ENCODE measurements around the gene BCAR3.

The BCAR3 gene

DNA sequence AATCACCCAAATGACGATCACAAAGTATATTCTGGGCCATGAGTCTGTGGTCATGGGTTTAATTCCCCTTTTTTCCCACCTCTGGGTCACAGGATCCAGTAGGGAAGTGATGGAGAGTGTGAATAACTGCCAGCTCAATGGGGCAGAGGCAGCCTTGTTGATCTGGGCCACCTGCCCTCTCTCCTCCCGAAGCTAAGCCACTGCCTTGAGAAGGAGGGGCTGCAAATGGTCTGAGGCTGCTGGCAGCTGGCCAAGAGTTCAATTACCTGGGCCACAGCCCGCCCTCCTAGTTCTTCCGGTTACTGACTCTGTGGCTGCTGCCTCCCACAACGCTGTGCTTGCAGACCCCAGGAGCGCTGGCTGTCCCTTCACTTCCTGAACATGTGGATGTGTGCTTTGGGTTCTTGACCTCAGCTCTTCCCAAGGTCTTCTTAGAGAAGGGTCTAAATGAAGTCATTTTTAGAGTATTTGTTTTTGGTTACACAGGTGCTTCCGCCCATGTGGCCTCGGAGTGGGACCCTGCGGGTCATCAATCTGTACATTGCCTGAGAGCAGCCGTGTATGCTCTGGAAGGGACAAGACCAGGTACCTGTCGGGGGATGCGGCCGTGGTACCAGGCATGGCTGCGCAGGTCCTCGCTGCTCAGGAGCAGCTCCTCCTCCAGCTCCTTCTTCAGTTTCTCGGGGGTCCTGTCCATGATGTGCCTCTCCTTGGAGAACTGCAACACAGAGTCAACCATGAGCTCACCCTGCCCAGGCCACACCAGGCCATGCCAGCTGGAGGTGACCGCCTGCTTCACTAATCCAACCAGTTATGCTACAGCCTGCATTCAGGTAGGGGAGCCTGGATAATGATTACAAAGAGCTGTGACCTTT, 89.7 kb downstream of the BCAR3 start (continued):
- TF ChIP-seq, protein P1, sequence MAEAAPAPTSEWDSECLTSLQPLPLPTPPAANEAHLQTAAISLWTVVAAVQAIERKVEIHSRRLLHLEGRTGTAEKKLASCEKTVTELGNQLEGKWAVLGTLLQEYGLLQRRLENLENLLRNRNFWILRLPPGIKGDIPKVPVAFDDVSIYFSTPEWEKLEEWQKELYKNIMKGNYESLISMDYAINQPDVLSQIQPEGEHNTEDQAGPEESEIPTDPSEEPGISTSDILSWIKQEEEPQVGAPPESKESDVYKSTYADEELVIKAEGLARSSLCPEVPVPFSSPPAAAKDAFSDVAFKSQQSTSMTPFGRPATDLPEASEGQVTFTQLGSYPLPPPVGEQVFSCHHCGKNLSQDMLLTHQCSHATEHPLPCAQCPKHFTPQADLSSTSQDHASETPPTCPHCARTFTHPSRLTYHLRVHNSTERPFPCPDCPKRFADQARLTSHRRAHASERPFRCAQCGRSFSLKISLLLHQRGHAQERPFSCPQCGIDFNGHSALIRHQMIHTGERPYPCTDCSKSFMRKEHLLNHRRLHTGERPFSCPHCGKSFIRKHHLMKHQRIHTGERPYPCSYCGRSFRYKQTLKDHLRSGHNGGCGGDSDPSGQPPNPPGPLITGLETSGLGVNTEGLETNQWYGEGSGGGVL (tag by site-specific recombination; IDR thresholded peaks at IDR 0.05) = no peak
- TF ChIP-seq KLF10 (tag by site-specific recombination; IDR thresholded peaks at IDR 0.05) (peak; percentile 33; the same call in 1 of the 2 replicates), PRDM1 (tag by site-specific recombination; IDR thresholded peaks at IDR 0.05) (no peak), ZNF473 (tag by site-specific recombination; IDR thresholded peaks at IDR 0.05) (no peak), ZNF660 (tag by site-specific recombination; IDR thresholded peaks at IDR 0.05) (peak; percentile 89), ZNF146 (tag by site-specific recombination; IDR thresholded peaks at IDR 0.05) (no peak), BCL11A (tag by site-specific recombination; IDR thresholded peaks at IDR 0.05; ENCODE audit: low read depth) (no peak), ZNF184 (tag by site-specific recombination; IDR thresholded peaks at IDR 0.05) (peak; percentile 53; the same call in 1 of the 2 replicates), ZNF48 (tag by site-specific recombination; IDR thresholded peaks at IDR 0.05) (no peak), ZNF426 (tag by site-specific recombination; IDR thresholded peaks at IDR 0.05) (no peak), ZNF133 (tag by site-specific recombination; IDR thresholded peaks at IDR 0.05) (no peak), ZNF544 (tag by site-specific recombination; IDR thresholded peaks at IDR 0.05) (peak; percentile 88), ZNF350 (tag by site-specific recombination; IDR thresholded peaks at IDR 0.05) (peak; percentile 18; the same call in 1 of the 2 replicates), ZNF366 (tag by site-specific recombination; conservative IDR thresholded peaks at IDR 0.05) (peak; percentile 41; the same call in 1 of the 2 replicates)
- TF ChIP-seq, protein P2, sequence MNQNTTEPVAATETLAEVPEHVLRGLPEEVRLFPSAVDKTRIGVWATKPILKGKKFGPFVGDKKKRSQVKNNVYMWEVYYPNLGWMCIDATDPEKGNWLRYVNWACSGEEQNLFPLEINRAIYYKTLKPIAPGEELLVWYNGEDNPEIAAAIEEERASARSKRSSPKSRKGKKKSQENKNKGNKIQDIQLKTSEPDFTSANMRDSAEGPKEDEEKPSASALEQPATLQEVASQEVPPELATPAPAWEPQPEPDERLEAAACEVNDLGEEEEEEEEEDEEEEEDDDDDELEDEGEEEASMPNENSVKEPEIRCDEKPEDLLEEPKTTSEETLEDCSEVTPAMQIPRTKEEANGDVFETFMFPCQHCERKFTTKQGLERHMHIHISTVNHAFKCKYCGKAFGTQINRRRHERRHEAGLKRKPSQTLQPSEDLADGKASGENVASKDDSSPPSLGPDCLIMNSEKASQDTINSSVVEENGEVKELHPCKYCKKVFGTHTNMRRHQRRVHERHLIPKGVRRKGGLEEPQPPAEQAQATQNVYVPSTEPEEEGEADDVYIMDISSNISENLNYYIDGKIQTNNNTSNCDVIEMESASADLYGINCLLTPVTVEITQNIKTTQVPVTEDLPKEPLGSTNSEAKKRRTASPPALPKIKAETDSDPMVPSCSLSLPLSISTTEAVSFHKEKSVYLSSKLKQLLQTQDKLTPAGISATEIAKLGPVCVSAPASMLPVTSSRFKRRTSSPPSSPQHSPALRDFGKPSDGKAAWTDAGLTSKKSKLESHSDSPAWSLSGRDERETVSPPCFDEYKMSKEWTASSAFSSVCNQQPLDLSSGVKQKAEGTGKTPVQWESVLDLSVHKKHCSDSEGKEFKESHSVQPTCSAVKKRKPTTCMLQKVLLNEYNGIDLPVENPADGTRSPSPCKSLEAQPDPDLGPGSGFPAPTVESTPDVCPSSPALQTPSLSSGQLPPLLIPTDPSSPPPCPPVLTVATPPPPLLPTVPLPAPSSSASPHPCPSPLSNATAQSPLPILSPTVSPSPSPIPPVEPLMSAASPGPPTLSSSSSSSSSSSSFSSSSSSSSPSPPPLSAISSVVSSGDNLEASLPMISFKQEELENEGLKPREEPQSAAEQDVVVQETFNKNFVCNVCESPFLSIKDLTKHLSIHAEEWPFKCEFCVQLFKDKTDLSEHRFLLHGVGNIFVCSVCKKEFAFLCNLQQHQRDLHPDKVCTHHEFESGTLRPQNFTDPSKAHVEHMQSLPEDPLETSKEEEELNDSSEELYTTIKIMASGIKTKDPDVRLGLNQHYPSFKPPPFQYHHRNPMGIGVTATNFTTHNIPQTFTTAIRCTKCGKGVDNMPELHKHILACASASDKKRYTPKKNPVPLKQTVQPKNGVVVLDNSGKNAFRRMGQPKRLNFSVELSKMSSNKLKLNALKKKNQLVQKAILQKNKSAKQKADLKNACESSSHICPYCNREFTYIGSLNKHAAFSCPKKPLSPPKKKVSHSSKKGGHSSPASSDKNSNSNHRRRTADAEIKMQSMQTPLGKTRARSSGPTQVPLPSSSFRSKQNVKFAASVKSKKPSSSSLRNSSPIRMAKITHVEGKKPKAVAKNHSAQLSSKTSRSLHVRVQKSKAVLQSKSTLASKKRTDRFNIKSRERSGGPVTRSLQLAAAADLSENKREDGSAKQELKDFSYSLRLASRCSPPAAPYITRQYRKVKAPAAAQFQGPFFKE (tag by site-specific recombination; IDR thresholded peaks at IDR 0.05; ENCODE audit: borderline replicate concordance) = no peak
- TF ChIP-seq, protein P3, sequence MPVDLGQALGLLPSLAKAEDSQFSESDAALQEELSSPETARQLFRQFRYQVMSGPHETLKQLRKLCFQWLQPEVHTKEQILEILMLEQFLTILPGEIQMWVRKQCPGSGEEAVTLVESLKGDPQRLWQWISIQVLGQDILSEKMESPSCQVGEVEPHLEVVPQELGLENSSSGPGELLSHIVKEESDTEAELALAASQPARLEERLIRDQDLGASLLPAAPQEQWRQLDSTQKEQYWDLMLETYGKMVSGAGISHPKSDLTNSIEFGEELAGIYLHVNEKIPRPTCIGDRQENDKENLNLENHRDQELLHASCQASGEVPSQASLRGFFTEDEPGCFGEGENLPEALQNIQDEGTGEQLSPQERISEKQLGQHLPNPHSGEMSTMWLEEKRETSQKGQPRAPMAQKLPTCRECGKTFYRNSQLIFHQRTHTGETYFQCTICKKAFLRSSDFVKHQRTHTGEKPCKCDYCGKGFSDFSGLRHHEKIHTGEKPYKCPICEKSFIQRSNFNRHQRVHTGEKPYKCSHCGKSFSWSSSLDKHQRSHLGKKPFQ (tag by site-specific recombination; IDR thresholded peaks at IDR 0.05) = peak; percentile 64; the same call in 1 of the 2 replicates
- TF ChIP-seq, protein P4, sequence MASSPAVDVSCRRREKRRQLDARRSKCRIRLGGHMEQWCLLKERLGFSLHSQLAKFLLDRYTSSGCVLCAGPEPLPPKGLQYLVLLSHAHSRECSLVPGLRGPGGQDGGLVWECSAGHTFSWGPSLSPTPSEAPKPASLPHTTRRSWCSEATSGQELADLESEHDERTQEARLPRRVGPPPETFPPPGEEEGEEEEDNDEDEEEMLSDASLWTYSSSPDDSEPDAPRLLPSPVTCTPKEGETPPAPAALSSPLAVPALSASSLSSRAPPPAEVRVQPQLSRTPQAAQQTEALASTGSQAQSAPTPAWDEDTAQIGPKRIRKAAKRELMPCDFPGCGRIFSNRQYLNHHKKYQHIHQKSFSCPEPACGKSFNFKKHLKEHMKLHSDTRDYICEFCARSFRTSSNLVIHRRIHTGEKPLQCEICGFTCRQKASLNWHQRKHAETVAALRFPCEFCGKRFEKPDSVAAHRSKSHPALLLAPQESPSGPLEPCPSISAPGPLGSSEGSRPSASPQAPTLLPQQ (tag by site-specific recombination; IDR thresholded peaks at IDR 0.05) = no peak
- TF ChIP-seq, protein P5, sequence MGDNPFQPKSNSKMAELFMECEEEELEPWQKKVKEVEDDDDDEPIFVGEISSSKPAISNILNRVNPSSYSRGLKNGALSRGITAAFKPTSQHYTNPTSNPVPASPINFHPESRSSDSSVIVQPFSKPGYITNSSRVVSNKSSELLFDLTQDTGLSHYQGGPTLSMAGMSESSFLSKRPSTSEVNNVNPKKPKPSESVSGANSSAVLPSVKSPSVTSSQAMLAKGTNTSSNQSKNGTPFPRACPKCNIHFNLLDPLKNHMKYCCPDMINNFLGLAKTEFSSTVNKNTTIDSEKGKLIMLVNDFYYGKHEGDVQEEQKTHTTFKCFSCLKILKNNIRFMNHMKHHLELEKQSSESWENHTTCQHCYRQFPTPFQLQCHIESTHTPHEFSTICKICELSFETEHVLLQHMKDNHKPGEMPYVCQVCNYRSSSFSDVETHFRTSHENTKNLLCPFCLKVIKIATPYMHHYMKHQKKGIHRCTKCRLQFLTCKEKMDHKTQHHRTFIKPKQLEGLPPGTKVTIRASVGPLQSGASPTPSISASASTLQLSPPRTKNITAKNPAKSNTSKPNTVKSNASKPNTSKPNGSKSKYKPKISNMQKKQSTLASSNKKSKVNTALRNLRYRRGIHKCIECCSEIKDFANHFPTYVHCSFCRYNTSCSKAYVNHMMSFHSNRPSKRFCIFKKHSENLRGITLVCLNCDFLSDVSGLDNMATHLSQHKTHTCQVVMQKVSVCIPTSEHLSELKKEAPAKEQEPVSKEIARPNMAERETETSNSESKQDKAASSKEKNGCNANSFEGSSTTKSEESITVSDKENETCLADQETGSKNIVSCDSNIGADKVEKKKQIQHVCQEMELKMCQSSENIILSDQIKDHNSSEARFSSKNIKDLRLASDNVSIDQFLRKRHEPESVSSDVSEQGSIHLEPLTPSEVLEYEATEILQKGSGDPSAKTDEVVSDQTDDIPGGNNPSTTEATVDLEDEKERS (tag by site-specific recombination; IDR thresholded peaks at IDR 0.05) = no peak
- TF ChIP-seq, protein P6, sequence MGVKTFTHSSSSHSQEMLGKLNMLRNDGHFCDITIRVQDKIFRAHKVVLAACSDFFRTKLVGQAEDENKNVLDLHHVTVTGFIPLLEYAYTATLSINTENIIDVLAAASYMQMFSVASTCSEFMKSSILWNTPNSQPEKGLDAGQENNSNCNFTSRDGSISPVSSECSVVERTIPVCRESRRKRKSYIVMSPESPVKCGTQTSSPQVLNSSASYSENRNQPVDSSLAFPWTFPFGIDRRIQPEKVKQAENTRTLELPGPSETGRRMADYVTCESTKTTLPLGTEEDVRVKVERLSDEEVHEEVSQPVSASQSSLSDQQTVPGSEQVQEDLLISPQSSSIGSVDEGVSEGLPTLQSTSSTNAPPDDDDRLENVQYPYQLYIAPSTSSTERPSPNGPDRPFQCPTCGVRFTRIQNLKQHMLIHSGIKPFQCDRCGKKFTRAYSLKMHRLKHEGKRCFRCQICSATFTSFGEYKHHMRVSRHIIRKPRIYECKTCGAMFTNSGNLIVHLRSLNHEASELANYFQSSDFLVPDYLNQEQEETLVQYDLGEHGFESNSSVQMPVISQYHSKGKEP (tag by site-specific recombination; IDR thresholded peaks at IDR 0.05) = peak; percentile 69; the same call in 1 of the 2 replicates
